Measurements from ENCODE around the gene TBX5. TPM values are rescaled to one million over a fixed set of nuclear protein-coding genes. Genes with fewer than 3 reads are reported as not detected.

TBX5 gene
- total RNA-seq, 1 donor from 2014 or later: not detected

DNA sequence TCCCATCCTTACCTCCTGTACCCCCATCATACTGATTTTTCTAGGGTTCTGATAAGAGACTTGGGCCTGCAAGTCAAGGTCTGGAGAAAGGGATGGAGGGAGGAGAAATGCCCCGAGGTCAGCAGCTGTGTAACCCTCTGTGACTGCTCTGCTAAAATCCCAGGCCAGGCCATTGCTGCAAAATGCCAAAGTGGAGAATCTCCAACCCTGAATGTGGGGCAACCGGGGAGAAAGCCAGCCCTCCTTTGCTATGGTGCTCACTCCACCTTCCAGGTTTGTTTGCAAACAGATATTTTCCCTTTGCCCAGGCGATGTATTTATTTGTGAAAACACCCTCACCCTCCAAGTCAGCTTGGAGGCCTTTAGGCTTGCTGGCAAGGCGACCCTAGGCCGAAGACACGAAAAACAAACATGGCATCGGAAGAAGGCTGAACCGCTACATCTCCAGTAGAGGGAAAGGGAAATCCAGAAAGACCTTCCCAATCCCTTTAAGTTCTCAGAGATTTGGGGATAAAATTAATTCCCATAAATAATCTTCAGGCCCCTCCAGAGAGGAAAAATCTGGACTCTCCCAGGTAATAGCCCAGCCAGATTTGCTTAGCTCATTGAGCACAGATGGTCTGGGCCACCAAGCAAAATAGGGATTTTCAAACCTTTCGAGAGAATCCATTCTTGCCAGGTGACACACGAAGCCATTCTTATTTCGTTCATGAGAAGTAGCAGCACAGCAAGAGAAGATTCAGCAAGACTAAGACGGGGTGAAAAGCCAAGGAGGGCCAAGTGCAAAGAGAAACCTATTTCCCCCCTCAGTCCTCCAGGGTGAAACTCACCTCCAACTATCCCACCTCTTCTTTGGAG is 1.3 kb upstream of the TBX5 start:
- intact Hi-C loops (cut with micrococcal nuclease): loop anchor here (5.0 kb wide), 1 partner anchor 280 kb away; no protein-coding TSS in a partner anchor

GRCh38 chr12:114406316-114406983 is 506 bp upstream of the TBX5 start:
- intact Hi-C loops (cut with micrococcal nuclease): loop anchor here (5.0 kb wide), 1 partner anchor 281 kb away; no protein-coding TSS in a partner anchor

GRCh38 chr12:114404926-114405518 is 922 bp downstream of the TBX5 start:
- intact Hi-C loops (cut with micrococcal nuclease): loop anchor here (2.0 to 5.0 kb wide), 4 partner anchors 36 to 940 kb away; no protein-coding TSS in a partner anchor

GRCh38 chr12:114404083-114404925 is 1.6 kb downstream of the TBX5 start:
- intact Hi-C loops (cut with micrococcal nuclease): loop anchor here (2.0 to 5.0 kb wide), 3 partner anchors 36 to 940 kb away; no protein-coding TSS in a partner anchor

GRCh38 chr12:114403690-114404066 is 2.3 kb downstream of the TBX5 start:
- intact Hi-C loops (cut with micrococcal nuclease): loop anchor here (2.0 to 5.0 kb wide), 3 partner anchors 37 to 939 kb away; no protein-coding TSS in a partner anchor

GRCh38 chr12:114403011-114403689 is 2.8 kb downstream of the TBX5 start:
- intact Hi-C loops (cut with micrococcal nuclease): loop anchor here (5.0 kb wide), 1 partner anchor 264 kb away; no protein-coding TSS in a partner anchor

- intact Hi-C loops (cut with micrococcal nuclease): loop anchor here (5.0 kb wide), 1 partner anchor 265 kb away; no protein-coding TSS in a partner anchor
Observed at GRCh38 chr12:114402084-114402717, 3.7 kb downstream of the TBX5 start.

- intact Hi-C loops (cut with micrococcal nuclease): loop anchor here (5.0 kb wide), 1 partner anchor 266 kb away; no protein-coding TSS in a partner anchor
Observed at GRCh38 chr12:114401328-114402083, 4.4 kb downstream of the TBX5 start.

GRCh38 chr12:114400925-114401324 is 5.0 kb downstream of the TBX5 start:
- intact Hi-C loops (cut with micrococcal nuclease): loop anchor here (5.0 kb wide), 1 partner anchor 266 kb away; no protein-coding TSS in a partner anchor

DNA sequence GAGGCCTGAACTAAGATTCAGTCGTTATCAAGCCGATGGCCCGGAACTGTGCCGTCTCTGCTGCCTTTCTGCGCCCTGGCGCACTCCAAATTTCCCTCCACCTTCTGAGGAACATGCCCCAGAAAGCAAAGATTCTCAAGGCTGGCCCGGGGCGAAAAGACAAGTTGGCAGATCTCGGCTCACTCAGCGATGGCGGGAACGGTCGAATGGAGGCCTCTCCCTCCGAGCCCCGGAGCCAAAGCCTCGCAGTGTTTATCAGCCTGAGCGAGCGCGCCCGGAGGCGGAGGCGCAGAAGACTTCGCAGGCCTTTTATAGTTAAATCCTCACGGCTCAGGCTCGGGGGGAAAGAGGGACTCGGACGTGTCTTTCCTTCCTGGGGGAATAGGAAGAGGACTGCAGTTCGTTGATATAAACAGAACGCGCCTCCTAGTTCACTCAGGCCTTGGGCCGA is 5.6 kb downstream of the TBX5 start:
- intact Hi-C loops (cut with micrococcal nuclease): loop anchor here (5.0 kb wide), 1 partner anchor 267 kb away; no protein-coding TSS in a partner anchor

GRCh38 chr12:114399664-114400211 is 6.2 kb downstream of the TBX5 start:
- intact Hi-C loops (cut with micrococcal nuclease): loop anchor here (5.0 kb wide), 1 partner anchor 268 kb away; no protein-coding TSS in a partner anchor

- intact Hi-C loops (cut with micrococcal nuclease): no loop called here
Observed at GRCh38 chr12:114397978-114398881, 7.7 kb downstream of the TBX5 start.

DNA sequence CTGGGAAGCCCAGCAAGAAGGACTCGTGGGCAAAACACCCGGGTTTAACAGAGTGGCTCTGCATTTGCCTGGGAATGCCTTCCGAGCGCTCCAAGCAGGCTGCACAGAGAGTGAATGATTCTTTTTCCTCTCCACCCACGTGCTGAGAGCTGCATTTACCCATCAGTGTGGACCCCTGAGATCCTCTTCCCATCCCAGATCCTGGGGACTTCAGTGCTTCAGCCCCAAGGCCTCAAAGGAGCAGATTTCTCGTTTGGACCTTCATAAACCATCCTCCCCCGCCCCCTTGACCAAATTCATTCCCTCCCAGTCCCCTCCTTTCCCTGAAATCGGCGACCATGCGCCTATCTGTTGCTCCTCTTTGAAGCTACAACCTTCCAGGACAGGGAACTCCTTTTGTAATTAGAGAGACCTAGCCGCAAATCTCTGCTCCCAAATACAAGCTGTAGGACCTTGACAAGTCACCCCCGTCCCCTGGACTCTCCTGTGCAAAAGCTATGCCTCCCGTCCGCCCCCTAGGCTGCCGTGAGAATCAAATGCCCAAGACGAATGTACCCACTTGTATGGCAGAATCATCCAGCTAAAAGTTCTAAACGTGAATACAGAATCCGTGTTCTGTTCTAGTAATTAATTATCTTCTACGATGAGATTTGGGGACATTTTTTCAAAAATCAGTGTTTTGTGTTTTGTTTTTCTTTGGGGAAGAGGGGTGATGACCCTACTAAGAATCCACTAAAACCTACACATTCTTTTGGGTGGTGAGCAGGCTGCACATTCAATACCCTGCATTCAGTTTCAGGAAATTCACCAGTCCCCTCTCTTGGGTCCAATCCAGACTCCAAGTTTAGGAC is 8.8 kb downstream of the TBX5 start:
- intact Hi-C loops (cut with micrococcal nuclease): no loop called here

- intact Hi-C loops (cut with micrococcal nuclease): no loop called here
Observed at GRCh38 chr12:114396153-114396868, 9.6 kb downstream of the TBX5 start.

DNA sequence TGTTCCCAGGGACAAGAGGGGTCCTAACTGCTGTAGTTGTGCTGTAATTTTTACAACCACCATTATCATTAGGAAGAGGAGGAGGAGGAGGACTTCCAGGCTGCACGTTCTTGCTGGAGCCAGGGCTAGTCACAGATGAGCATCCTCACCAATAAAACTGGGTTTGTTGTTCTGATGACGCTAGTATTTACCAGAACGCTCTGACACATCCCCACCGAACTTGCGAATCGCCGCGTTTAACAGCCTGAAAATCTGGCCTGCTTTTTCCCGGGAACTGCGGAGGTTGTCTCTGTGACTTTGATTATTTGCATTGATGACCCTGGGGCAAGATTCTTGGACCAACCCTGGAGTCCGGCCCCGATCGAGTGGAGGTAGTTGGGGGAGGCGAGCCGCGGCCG is 10.2 kb downstream of the TBX5 start:
- intact Hi-C loops (cut with micrococcal nuclease): no loop called here

GRCh38 chr12:114395233-114395632 is 10.7 kb downstream of the TBX5 start:
- intact Hi-C loops (cut with micrococcal nuclease): no loop called here

Measured in T-helper 2 cell treated with Interferon-gamma antibody and Interleukin-4, amounts not matched to agents 100 ng/mL and 5 ng/mL, for 36 hours (primary cell).